Testis (tissue), 2 donors: ENCODE measurements around the gene TTLL5.

ENCODE experiments used
- CTCF ChIP-seq, 3 experiments: fragments of 450-650 bp in 2 of 3; fragments of 200-600 bp in 1 of 3; sonication (generic) in 1 of 3; IDR thresholded peaks; one replicate each; pipeline ENCODE4 v1.5.1; 2016 to 2019; ENCODE audit warnings: antibody characterized with exemption in 3 of 3, mild to moderate bottlenecking in 2 of 3, moderate library complexity in 1 of 3
- POLR2A ChIP-seq: fragments of 450-650 bp; IDR thresholded peaks from one replicate; pipeline ENCODE4 v1.6.1; 2017; ENCODE audit warnings: antibody characterized with exemption, mild to moderate bottlenecking, moderate library complexity

- TF ChIP-seq CTCF (IDR thresholded peaks at IDR 0.05) (no peak), POLR2A (no peak)
Measured at GRCh38 chr14:75840911-75841310, 179.9 kb downstream of the TTLL5 start.
